ENCODE results near the gene CLCN6.
A peak's percentile ranks its signal among the peaks of the same experiment; 100 is the strongest.

The CLCN6 gene

DNA sequence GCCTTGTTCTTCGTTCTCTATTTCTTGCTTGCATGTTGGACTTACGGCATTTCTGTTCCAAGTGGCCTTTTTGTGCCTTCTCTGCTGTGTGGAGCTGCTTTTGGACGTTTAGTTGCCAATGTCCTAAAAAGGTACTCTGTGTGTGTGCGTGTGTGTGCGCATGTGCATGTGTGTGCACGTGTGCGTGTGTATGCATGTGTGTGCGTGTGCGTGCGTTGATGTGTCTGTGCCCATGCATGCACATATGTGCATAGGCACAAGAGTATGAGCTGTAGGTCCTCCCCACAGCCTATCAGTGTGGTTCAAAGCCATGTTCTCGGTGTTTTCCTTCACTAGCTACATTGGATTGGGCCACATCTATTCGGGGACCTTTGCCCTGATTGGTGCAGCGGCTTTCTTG lies 27.9 kb downstream of the CLCN6 start:
- ChIA-PET CTCF (interaction anchor here (1.0 to 1.2 kb wide), 3 partner anchors 14 to 74 kb away, joined by 3 to 4 read pairs (median 3); no protein-coding TSS in a partner anchor), POLR2A (no interaction called here)
- peaks cover 0 to 94% of the 10 kb centered on the region in 2 experiments; a peak in 2 of 3 replicates for H3K36me3 ChIP-seq (ENCODE audit: control insufficient read depth in 2 of 2, insufficient read depth in 1 of 2, low read length in 2 of 2)
- no peak overlapping the region for H3K4me3 ChIP-seq (ENCODE audit: low read depth, low read length)
- H3K4me1 ChIP-seq (ENCODE audit: control insufficient read depth, insufficient read depth, low read length): no peaks in the 10 kb centered on the region
- TF ChIP-seq, protein P1, sequence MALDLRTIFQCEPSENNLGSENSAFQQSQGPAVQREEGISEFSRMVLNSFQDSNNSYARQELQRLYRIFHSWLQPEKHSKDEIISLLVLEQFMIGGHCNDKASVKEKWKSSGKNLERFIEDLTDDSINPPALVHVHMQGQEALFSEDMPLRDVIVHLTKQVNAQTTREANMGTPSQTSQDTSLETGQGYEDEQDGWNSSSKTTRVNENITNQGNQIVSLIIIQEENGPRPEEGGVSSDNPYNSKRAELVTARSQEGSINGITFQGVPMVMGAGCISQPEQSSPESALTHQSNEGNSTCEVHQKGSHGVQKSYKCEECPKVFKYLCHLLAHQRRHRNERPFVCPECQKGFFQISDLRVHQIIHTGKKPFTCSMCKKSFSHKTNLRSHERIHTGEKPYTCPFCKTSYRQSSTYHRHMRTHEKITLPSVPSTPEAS (tag by site-specific recombination; IDR thresholded peaks at IDR 0.05): 0 out of 2 replicates have a peak, but pooled peaks have one; percentile 11
- TF ChIP-seq KLF8 (tag by site-specific recombination; IDR thresholded peaks at IDR 0.05): no peak
- no peak for TF ChIP-seq ZNF140 (tag by site-specific recombination; IDR thresholded peaks at IDR 0.05)
- no peaks in the 10 kb centered on the region for H3K9me3 ChIP-seq (ENCODE audit: control insufficient read depth, insufficient read depth, low read depth, low read length)
- no peak overlapping the region for H3K27ac ChIP-seq (ENCODE audit: extremely low read depth, low read depth, low read length)

GRCh38 chr1:11835441-11836225 lies 29.6 kb downstream of the CLCN6 start:
- CTCF ChIA-PET: interaction anchor here (0.6 to 12.5 kb wide), 4 partner anchors 32 to 793 kb away, joined by 3 to 114 read pairs (median 4); no protein-coding TSS in a partner anchor
- Histone ChIP-seq H3K27ac (ENCODE audit: extremely low read depth, low read depth, low read length) (no peak overlapping the region), H3K4me1 (ENCODE audit: control insufficient read depth, insufficient read depth, low read length) (no peaks in the 10 kb centered on the region), H3K4me3 (ENCODE audit: low read depth, low read length) (no peak overlapping the region), H3K36me3 (ENCODE audit: control insufficient read depth in 2 of 2, insufficient read depth in 1 of 2, low read length in 2 of 2) (peaks cover 5 to 96% of the 10 kb centered on the region in 2 experiments; a peak in 2 of 3 replicates), H3K9me3 (ENCODE audit: control insufficient read depth, insufficient read depth, low read depth, low read length) (no peaks in the 10 kb centered on the region)
- no peak for TF ChIP-seq PBX3 (CRISPR knock-in tag; IDR thresholded peaks at IDR 0.05)
- TF ChIP-seq YY1 (tag by site-specific recombination; IDR thresholded peaks at IDR 0.05): no peak
- no peak for TF ChIP-seq ZNF146 (tag by site-specific recombination; IDR thresholded peaks at IDR 0.05)
- no peak for TF ChIP-seq MEIS1 (CRISPR knock-in tag; IDR thresholded peaks at IDR 0.05; ENCODE audit: borderline replicate concordance)
- no peak for TF ChIP-seq GLIS2 (tag by site-specific recombination; IDR thresholded peaks at IDR 0.05)
- TF ChIP-seq ZNF266 (tag by site-specific recombination; IDR thresholded peaks at IDR 0.05; ENCODE audit: low read depth): no peak
- TF ChIP-seq ZNF416 (tag by site-specific recombination; IDR thresholded peaks at IDR 0.05): no peak
- TF ChIP-seq ZNF48 (tag by site-specific recombination; IDR thresholded peaks at IDR 0.05): no peak
- no peak for TF ChIP-seq ZNF175 (tag by site-specific recombination; IDR thresholded peaks at IDR 0.05)
- no peak for TF ChIP-seq ZNF239 (tag by site-specific recombination; IDR thresholded peaks at IDR 0.05)
- TF ChIP-seq, protein P2, sequence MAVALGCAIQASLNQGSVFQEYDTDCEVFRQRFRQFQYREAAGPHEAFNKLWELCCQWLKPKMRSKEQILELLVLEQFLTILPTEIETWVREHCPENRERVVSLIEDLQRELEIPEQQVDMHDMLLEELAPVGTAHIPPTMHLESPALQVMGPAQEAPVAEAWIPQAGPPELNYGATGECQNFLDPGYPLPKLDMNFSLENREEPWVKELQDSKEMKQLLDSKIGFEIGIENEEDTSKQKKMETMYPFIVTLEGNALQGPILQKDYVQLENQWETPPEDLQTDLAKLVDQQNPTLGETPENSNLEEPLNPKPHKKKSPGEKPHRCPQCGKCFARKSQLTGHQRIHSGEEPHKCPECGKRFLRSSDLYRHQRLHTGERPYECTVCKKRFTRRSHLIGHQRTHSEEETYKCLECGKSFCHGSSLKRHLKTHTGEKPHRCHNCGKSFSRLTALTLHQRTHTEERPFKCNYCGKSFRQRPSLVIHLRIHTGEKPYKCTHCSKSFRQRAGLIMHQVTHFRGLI (tag by site-specific recombination; IDR thresholded peaks at IDR 0.05): no peak
- TF ChIP-seq PATZ1 (tag by site-specific recombination; IDR thresholded peaks at IDR 0.05): no peak
- no peak for TF ChIP-seq ZNF335 (tag by site-specific recombination; conservative IDR thresholded peaks at IDR 0.05)
- TF ChIP-seq, protein P3, sequence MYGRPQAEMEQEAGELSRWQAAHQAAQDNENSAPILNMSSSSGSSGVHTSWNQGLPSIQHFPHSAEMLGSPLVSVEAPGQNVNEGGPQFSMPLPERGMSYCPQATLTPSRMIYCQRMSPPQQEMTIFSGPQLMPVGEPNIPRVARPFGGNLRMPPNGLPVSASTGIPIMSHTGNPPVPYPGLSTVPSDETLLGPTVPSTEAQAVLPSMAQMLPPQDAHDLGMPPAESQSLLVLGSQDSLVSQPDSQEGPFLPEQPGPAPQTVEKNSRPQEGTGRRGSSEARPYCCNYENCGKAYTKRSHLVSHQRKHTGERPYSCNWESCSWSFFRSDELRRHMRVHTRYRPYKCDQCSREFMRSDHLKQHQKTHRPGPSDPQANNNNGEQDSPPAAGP (tag by site-specific recombination; IDR thresholded peaks at IDR 0.05): no peak
- TF ChIP-seq OVOL3 (tag by site-specific recombination; IDR thresholded peaks at IDR 0.05): no peak
- TF ChIP-seq FEZF1 (tag by site-specific recombination; IDR thresholded peaks at IDR 0.05): no peak
- TF ChIP-seq ZNF19 (tag by site-specific recombination; IDR thresholded peaks at IDR 0.05; ENCODE audit: low read depth): no peak
- POLR2A ChIA-PET: interaction anchor here (0.6 to 1.3 kb wide), 2 partner anchors 22 to 72 kb away, joined by 3 to 5 read pairs; no protein-coding TSS in a partner anchor

Data from HEK293 (cell line).